ENCODE measurements around the gene GPR34. TPM values are rescaled to one million over a fixed set of nuclear protein-coding genes. Genes with fewer than 3 reads are reported as not detected.
"Not testable (repeated sequence)": the region's sequence is repeated elsewhere in the genome, so short reads cannot be mapped to it uniquely, and the experiment has no call there.

The GPR34 gene
- total RNA-seq, 2 donors from 2014 or later: 1.3 to 4.9 TPM

DNA sequence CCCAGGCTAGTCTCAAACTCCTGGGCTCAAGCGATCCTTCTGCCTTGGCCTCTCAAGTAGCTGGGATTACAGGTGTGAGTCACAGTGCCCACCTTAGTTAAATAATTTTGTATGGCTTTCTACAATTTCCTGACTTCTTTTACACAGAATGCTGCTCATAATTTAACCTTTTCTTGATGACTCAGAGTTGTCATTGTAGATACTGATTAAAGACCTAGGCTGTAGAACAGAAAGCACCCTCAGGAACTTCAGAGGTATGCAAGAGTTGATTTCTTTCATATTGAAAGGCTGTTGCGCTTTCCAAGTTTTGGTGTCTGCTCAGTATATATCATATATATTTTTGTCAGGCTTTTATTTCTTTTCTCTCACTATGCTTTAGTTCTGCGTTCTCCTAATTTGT lies 21.1 kb upstream of the GPR34 start:
- Histone ChIP-seq H3K4me3 (no peak overlapping the region), H3K4me1 (peaks cover 5% of the 10 kb centered on the region), H3K36me3 (replicated peaks in 1 of 2; ENCODE audit: insufficient read depth in 1 of 2, low read depth in 2 of 2) (no peaks in the 10 kb centered on the region), H3K9me3 (no peaks in the 10 kb centered on the region), H3K27ac (no peak overlapping the region), H3K27me3 (no peaks in the 10 kb centered on the region)
- DNase-seq (no peak), ATAC-seq (no peak)
- 100% methylated on average over 3 of the region's 3 CpGs for WGBS, 2 donors
- TF ChIP-seq, protein P1, sequence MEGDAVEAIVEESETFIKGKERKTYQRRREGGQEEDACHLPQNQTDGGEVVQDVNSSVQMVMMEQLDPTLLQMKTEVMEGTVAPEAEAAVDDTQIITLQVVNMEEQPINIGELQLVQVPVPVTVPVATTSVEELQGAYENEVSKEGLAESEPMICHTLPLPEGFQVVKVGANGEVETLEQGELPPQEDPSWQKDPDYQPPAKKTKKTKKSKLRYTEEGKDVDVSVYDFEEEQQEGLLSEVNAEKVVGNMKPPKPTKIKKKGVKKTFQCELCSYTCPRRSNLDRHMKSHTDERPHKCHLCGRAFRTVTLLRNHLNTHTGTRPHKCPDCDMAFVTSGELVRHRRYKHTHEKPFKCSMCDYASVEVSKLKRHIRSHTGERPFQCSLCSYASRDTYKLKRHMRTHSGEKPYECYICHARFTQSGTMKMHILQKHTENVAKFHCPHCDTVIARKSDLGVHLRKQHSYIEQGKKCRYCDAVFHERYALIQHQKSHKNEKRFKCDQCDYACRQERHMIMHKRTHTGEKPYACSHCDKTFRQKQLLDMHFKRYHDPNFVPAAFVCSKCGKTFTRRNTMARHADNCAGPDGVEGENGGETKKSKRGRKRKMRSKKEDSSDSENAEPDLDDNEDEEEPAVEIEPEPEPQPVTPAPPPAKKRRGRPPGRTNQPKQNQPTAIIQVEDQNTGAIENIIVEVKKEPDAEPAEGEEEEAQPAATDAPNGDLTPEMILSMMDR (IDR thresholded peaks at IDR 0.05): no peak
- TF ChIP-seq POLR2A (IDR thresholded peaks at IDR 0.05): no peak
- intact Hi-C loops (cut with DNase I): no loop called here

DNA sequence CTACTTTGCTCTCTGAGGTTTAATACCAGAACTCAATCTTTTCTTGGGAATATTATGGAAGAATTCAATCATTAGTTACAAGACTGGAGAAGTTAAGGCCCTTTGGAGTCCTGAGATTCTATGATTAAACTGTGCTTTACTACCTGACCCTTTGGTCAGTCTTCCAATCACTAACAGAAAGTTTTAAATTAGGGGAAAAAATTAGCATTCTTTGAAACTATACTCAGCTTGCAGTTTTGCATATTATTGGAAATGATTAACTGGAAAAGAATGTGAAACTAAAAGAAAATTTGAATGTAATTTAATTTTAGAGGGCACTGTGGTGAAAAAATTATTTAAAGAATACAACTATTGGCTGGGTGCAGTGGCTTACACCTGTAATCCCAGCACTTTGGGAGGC lies 18.7 kb upstream of the GPR34 start:
- no peak for DNase-seq
- intact Hi-C loops (cut with DNase I): no loop called here
- no peaks in the 10 kb centered on the region for H3K9me3 ChIP-seq
- H3K4me3 ChIP-seq: no peak overlapping the region
- H3K27ac ChIP-seq: no peak overlapping the region
- ATAC-seq: no peak
- TF ChIP-seq POLR2A (IDR thresholded peaks at IDR 0.05): no peak
- TF ChIP-seq, protein P1 (IDR thresholded peaks at IDR 0.05): no peak
- no peaks in the 10 kb centered on the region for H3K27me3 ChIP-seq
- H3K36me3 ChIP-seq (replicated peaks in 1 of 2; ENCODE audit: insufficient read depth in 1 of 2, low read depth in 2 of 2): no peaks in the 10 kb centered on the region
- H3K4me1 ChIP-seq: no peaks in the 10 kb centered on the region

DNA sequence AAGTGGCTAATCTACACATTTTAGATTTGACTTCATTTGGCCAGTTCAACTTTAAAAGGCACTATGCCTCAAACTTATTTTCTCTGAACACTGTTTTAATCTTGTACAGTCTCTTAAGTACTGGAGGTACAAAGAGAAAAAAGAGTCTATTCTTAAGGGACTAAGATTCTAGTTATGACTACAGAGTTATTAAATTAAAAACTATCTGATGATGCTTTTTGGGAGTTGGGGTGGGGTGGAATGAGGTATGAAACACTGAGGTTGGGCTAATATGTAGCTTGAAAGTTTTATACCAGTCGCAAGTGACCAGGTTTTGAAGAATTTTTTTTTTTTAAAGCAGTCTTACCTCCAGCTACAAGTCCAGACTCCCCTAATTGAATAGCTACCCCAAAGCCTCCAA lies 17.7 kb upstream of the GPR34 start:
- Histone ChIP-seq H3K36me3 (replicated peaks in 1 of 2; ENCODE audit: insufficient read depth in 1 of 2, low read depth in 2 of 2) (no peaks in the 10 kb centered on the region), H3K27ac (no peak overlapping the region), H3K4me1 (no peaks in the 10 kb centered on the region), H3K9me3 (no peaks in the 10 kb centered on the region), H3K4me3 (no peak overlapping the region), H3K27me3 (no peaks in the 10 kb centered on the region)
- 43 to 70% methylated on average over 1 of the region's 1 CpG for WGBS, 2 donors
- DNase-seq (no peak), ATAC-seq (no peak)
- TF ChIP-seq POLR2A (IDR thresholded peaks at IDR 0.05): no peak
- TF ChIP-seq, protein P1 (IDR thresholded peaks at IDR 0.05): no peak
- intact Hi-C loops (cut with DNase I): no loop called here

DNA sequence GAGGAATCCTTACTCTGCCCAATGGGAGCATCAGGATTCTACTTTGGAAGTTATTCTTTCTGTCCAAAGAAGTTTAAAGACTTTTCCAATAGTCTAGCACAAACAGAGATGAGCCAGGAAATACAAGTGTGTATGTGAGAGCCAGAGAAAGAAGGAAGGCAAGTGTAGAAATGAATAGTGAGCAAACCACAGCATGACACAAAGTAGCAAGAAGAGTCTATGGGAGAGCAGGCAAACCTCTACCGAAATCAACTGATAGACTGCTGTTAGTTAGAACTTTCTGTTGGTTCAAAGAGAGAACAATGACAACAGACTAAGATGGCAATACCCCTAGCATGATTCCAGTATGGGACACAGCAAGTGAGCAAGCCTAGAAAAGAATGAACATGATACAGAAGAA lies 16.1 kb upstream of the GPR34 start:
- Histone ChIP-seq H3K36me3 (replicated peaks in 1 of 2; ENCODE audit: insufficient read depth in 1 of 2, low read depth in 2 of 2) (no peaks in the 10 kb centered on the region), H3K27ac (no peak overlapping the region), H3K4me3 (no peak overlapping the region), H3K4me1 (no peaks in the 10 kb centered on the region), H3K27me3 (no peaks in the 10 kb centered on the region), H3K9me3 (no peaks in the 10 kb centered on the region)
- no peak for ATAC-seq
- intact Hi-C loops (cut with DNase I): no loop called here
- WGBS, 2 donors: 85 to 100% methylated on average over 1 of the region's 1 CpG
- TF ChIP-seq, protein P1 (IDR thresholded peaks at IDR 0.05): no peak
- no peak for TF ChIP-seq POLR2A (IDR thresholded peaks at IDR 0.05)
- no peak for DNase-seq

DNA sequence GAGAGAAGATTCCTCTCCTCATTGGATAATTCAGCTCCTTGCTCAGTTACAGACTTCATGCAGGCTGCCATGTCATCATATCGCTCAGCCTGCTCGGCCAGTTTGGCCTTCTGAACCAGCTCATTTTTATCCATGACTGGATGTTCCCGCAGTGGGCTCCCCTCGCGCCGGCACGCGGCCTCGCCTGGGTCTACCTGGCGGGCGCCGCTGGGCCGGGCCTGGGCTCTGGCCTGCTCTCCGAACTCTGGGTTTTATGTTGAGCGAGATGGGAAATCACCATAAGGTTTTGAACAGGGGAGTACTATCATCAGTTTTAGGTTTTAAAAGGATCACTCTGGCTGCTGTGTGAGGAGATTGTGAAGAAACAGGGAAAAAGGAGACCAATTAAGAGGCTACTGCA lies 12.4 kb upstream of the GPR34 start:
- H3K27me3 ChIP-seq; DNase-seq; ATAC-seq; H3K4me1 ChIP-seq; H3K36me3 ChIP-seq (replicated peaks in 1 of 2; ENCODE audit: insufficient read depth in 1 of 2, low read depth in 2 of 2); H3K4me3 ChIP-seq; H3K9me3 ChIP-seq; intact Hi-C loops (cut with DNase I); H3K27ac ChIP-seq: not testable (repeated sequence)
- 96 to 99% methylated on average over 11 to 14 of the region's 15 CpGs for WGBS, 2 donors

Data from body of pancreas (tissue), 4 donors.